Effector memory CD4-positive, alpha-beta T cell (primary cell): Measurements from ENCODE around the gene MAP2.

Experiments used
- DNase-seq, 3 donors: peaks; one replicate each; pipeline ENCODE4 v3.0.0-alpha.2; 2020
- H3K27ac ChIP-seq: 2 replicates; pipeline ENCODE4 v1.7.0; 2013; ENCODE audit warnings: mild to moderate bottlenecking, low read length, moderate library complexity; ENCODE audit not compliant: insufficient read depth, poor library complexity, severe bottlenecking
- H3K27me3 ChIP-seq: replicated peaks from 2 replicates; pipeline ENCODE4 v1.7.0; 2013; ENCODE audit warnings: mild to moderate bottlenecking, low read length; ENCODE audit not compliant: insufficient read depth, control insufficient read depth, poor library complexity, severe bottlenecking
- H3K36me3 ChIP-seq: 2 replicates; pipeline ENCODE4 v1.7.0; 2013; ENCODE audit warnings: mild to moderate bottlenecking, low read length, moderate library complexity; ENCODE audit not compliant: control insufficient read depth, insufficient read depth
- H3K4me1 ChIP-seq: 2 replicates; pipeline ENCODE4 v1.7.0; 2013; ENCODE audit warnings: low read length, mild to moderate bottlenecking; ENCODE audit not compliant: control insufficient read depth, insufficient read depth, poor library complexity, severe bottlenecking
- H3K4me3 ChIP-seq: 2 replicates; pipeline ENCODE4 v1.7.0; 2013; ENCODE audit warnings: low read length, low read depth, mild to moderate bottlenecking; ENCODE audit not compliant: insufficient read depth, poor library complexity, severe bottlenecking
- H3K9me3 ChIP-seq: 2 replicates; pipeline ENCODE4 v1.7.0; 2013; ENCODE audit warnings: mild to moderate bottlenecking, low read length, moderate library complexity; ENCODE audit not compliant: control insufficient read depth

The MAP2 gene

GRCh38 chr2:209458008-209458979, 34.4 kb downstream of the MAP2 start:
- Histone ChIP-seq H3K9me3 (no peaks in the 10 kb centered on the region), H3K4me1 (no peaks in the 10 kb centered on the region), H3K4me3 (no peak overlapping the region), H3K27ac (no peak overlapping the region), H3K27me3 (no peaks in the 10 kb centered on the region), H3K36me3 (no peaks in the 10 kb centered on the region)
- DNase-seq = no peak

- no peaks in the 10 kb centered on the region for H3K36me3 ChIP-seq
- no peak for DNase-seq
- no peaks in the 10 kb centered on the region for H3K9me3 ChIP-seq
- H3K27me3 ChIP-seq = no peaks in the 10 kb centered on the region
- H3K4me3 ChIP-seq = no peak overlapping the region
- H3K4me1 ChIP-seq = no peaks in the 10 kb centered on the region
- no peak overlapping the region for H3K27ac ChIP-seq
These were observed 35.5 kb downstream of the MAP2 start for GRCh38 chr2:209459359-209459758.

- H3K27me3 ChIP-seq = no peaks in the 10 kb centered on the region
- no peaks in the 10 kb centered on the region for H3K9me3 ChIP-seq
- no peak overlapping the region for H3K4me3 ChIP-seq
- H3K36me3 ChIP-seq = no peaks in the 10 kb centered on the region
- H3K4me1 ChIP-seq = no peaks in the 10 kb centered on the region
- DNase-seq = no peak
- H3K27ac ChIP-seq = no peak overlapping the region
These were observed 36.4 kb downstream of the MAP2 start for GRCh38 chr2:209460151-209460761.

- DNase-seq = no peak
- Histone ChIP-seq H3K27me3 (no peaks in the 10 kb centered on the region), H3K4me3 (no peak overlapping the region), H3K36me3 (no peaks in the 10 kb centered on the region), H3K9me3 (no peaks in the 10 kb centered on the region), H3K4me1 (no peaks in the 10 kb centered on the region), H3K27ac (no peak overlapping the region)
These were observed 39.4 kb downstream of the MAP2 start for GRCh38 chr2:209463226-209463625.

GRCh38 chr2:209463835-209464234, 40.0 kb downstream of the MAP2 start:
- DNase-seq = no peak
- no peaks in the 10 kb centered on the region for H3K36me3 ChIP-seq
- H3K9me3 ChIP-seq = no peaks in the 10 kb centered on the region
- no peak overlapping the region for H3K4me3 ChIP-seq
- H3K27ac ChIP-seq = no peak overlapping the region
- H3K4me1 ChIP-seq = no peaks in the 10 kb centered on the region
- H3K27me3 ChIP-seq = no peaks in the 10 kb centered on the region

- Histone ChIP-seq H3K27me3 (no peaks in the 10 kb centered on the region), H3K9me3 (no peaks in the 10 kb centered on the region), H3K27ac (no peak overlapping the region), H3K36me3 (no peaks in the 10 kb centered on the region), H3K4me1 (no peaks in the 10 kb centered on the region), H3K4me3 (no peak overlapping the region)
- no peak for DNase-seq
These were observed 45.0 kb downstream of the MAP2 start for GRCh38 chr2:209468846-209469245.

GRCh38 chr2:209469481-209469880, 45.6 kb downstream of the MAP2 start:
- no peaks in the 10 kb centered on the region for H3K36me3 ChIP-seq
- no peaks in the 10 kb centered on the region for H3K9me3 ChIP-seq
- H3K4me1 ChIP-seq = no peaks in the 10 kb centered on the region
- H3K4me3 ChIP-seq = no peak overlapping the region
- DNase-seq = no peak
- H3K27ac ChIP-seq = no peak overlapping the region
- H3K27me3 ChIP-seq = no peaks in the 10 kb centered on the region

- no peak for DNase-seq
- Histone ChIP-seq H3K27me3 (no peaks in the 10 kb centered on the region), H3K4me3 (no peak overlapping the region), H3K9me3 (no peaks in the 10 kb centered on the region), H3K4me1 (no peaks in the 10 kb centered on the region), H3K27ac (no peak overlapping the region), H3K36me3 (no peaks in the 10 kb centered on the region)
These were observed 46.6 kb downstream of the MAP2 start for GRCh38 chr2:209470466-209470865.

- no peak overlapping the region for H3K27ac ChIP-seq
- no peaks in the 10 kb centered on the region for H3K27me3 ChIP-seq
- DNase-seq = no peak
- no peaks in the 10 kb centered on the region for H3K36me3 ChIP-seq
- no peaks in the 10 kb centered on the region for H3K9me3 ChIP-seq
- H3K4me1 ChIP-seq = no peaks in the 10 kb centered on the region
- H3K4me3 ChIP-seq = no peak overlapping the region
These were observed 47.2 kb downstream of the MAP2 start for GRCh38 chr2:209471037-209471436.

GRCh38 chr2:209472112-209472832, 48.4 kb downstream of the MAP2 start:
- Histone ChIP-seq H3K4me3 (no peak overlapping the region), H3K27me3 (no peaks in the 10 kb centered on the region), H3K27ac (no peak overlapping the region), H3K4me1 (no peaks in the 10 kb centered on the region), H3K36me3 (no peaks in the 10 kb centered on the region), H3K9me3 (no peaks in the 10 kb centered on the region)
- no peak for DNase-seq
